ENCODE measurements around the gene KIAA1549. TPM values are rescaled to one million over a fixed set of nuclear protein-coding genes. Genes with fewer than 3 reads are reported as not detected.

KIAA1549 gene
- total and polyA plus RNA-seq, 2 of the 8 experiments (the other 6 are each of a cell fraction or from before 2014, with no cell fraction given): 6.5 to 17.3 TPM

GRCh38 chr7:138875794-138876193 is 105.4 kb downstream of the KIAA1549 start (continued):
- no peak for TF ChIP-seq CHD7 (IDR thresholded peaks at IDR 0.05; ENCODE audit: insufficient replicate concordance, low read length)
- TF ChIP-seq KDM5A (IDR thresholded peaks at IDR 0.05; ENCODE audit: low read length): no peak
- TF ChIP-seq SAP30 (IDR thresholded peaks at IDR 0.05; ENCODE audit: insufficient read depth, insufficient replicate concordance, low read length): no peak
- TF ChIP-seq SIRT6 (IDR thresholded peaks at IDR 0.05; ENCODE audit: low read length): no peak
- no peak for TF ChIP-seq JUND (IDR thresholded peaks at IDR 0.05; ENCODE audit: low read length)
- TF ChIP-seq NRF1 (IDR thresholded peaks at IDR 0.05; ENCODE audit: low read depth, low read length): no peak

Measured in H1 (cell line).